PC-9 (cell line): ENCODE measurements around the gene PTPRT. TPM values are rescaled to one million over a fixed set of nuclear protein-coding genes. Genes with fewer than 3 reads are reported as not detected.
"Not testable (repeated sequence)": the region's sequence is repeated elsewhere in the genome, so short reads cannot be mapped to it uniquely, and the experiment has no call there.

Experiments
- BruUV-seq: library from RNA; stranded (reverse); fragments of 400-500 nt; replicated peaks from 2 replicates; lab custom pipeline; 2021; lab: Mats Ljungman, UMichigan
- CTCF ChIA-PET: fragments of 300-600 bp; sonication (Branson Sonifier 250); formaldehyde crosslinking; loops from one replicate; lab custom pipeline; 2022; ENCODE audit warnings: antibody characterized with exemption; lab: Charles Lee
- POLR2A ChIA-PET: fragments of 300-600 bp; sonication (Branson Sonifier 250); formaldehyde crosslinking; loops from one replicate; lab custom pipeline; 2022; ENCODE audit warnings: antibody characterized with exemption; ENCODE audit not compliant: unreplicated experiment; lab: Charles Lee
- DNase-seq, 2 experiments: peaks; one replicate each; pipeline versions ENCODE4 v3.0.0 to v3.0.0-alpha.2; 2015 to 2022; ENCODE audit warnings: mixed read lengths in 1 of 2
- H2AFZ ChIP-seq: fragments of 200-600 bp; sonication (generic); 2 replicates; pipeline ENCODE4 v1.8.1; 2017; ENCODE audit warnings: antibody characterized with exemption
- H3F3A ChIP-seq: fragments of 200-600 bp; sonication (generic); 2 replicates; pipeline ENCODE4 v1.8.1; 2017; ENCODE audit warnings: antibody characterized with exemption, mild to moderate bottlenecking, low read depth; ENCODE audit not compliant: insufficient read depth
- H3K27ac ChIP-seq: fragments of 200-600 bp; sonication (generic); 2 replicates; pipeline ENCODE4 v1.6.1; 2016; ENCODE audit warnings: mixed run types
- H3K27me3 ChIP-seq: fragments of 200-600 bp; sonication (generic); 2 replicates; pipeline ENCODE4 v1.6.1; 2016; ENCODE audit warnings: low read depth, mixed run types; ENCODE audit not compliant: insufficient read depth
- H3K36me3 ChIP-seq: fragments of 200-600 bp; sonication (generic); 2 replicates; pipeline ENCODE4 v1.6.1; 2016; ENCODE audit warnings: low read depth, mixed run types
- H3K4me1 ChIP-seq: fragments of 200-600 bp; sonication (generic); replicated peaks from 2 replicates; pipeline ENCODE4 v1.6.1; 2016; ENCODE audit warnings: mixed run types; ENCODE audit not compliant: insufficient read depth
- H3K4me2 ChIP-seq: fragments of 200-600 bp; sonication (generic); 2 replicates; pipeline ENCODE4 v1.6.1; 2017; ENCODE audit warnings: mixed run types
- H3K4me3 ChIP-seq: fragments of 200-600 bp; sonication (generic); 2 replicates; pipeline ENCODE4 v1.6.1; 2016; ENCODE audit warnings: mixed run types
- H3K79me2 ChIP-seq: fragments of 200-600 bp; sonication (generic); 2 replicates; pipeline ENCODE4 v1.6.1; 2017; ENCODE audit warnings: low read depth, mixed run types
- H3K9me2 ChIP-seq: fragments of 200-600 bp; sonication (generic); 2 replicates; pipeline ENCODE4 v1.8.1; 2017; ENCODE audit warnings: mild to moderate bottlenecking; ENCODE audit not compliant: insufficient read depth
- H3K9me3 ChIP-seq: fragments of 200-600 bp; sonication (generic); 2 replicates; pipeline ENCODE4 v1.8.1; 2016; ENCODE audit warnings: low read depth; ENCODE audit not compliant: insufficient read depth
- H4K20me1 ChIP-seq: fragments of 200-600 bp; sonication (generic); 2 replicates; pipeline ENCODE4 v1.8.1; 2017; ENCODE audit not compliant: insufficient read depth
- CTCF ChIP-seq: fragments of 200-600 bp; sonication (generic); conservative IDR thresholded peaks from 2 replicates; pipeline ENCODE4 v1.6.1; 2017; ENCODE audit warnings: mixed run types, antibody characterized with exemption, mild to moderate bottlenecking, moderate library complexity
- EZH2 ChIP-seq: fragments of 200-600 bp; sonication (generic); IDR thresholded peaks from 2 replicates; pipeline ENCODE4 v1.8.0; 2017; ENCODE audit warnings: antibody characterized with exemption, low read depth
- intact Hi-C: fragments of 100-400 bp; cut with micrococcal nuclease; formaldehyde crosslinking; loops from one replicate; pipeline ENCODE4 v1.10.0; 2022; ENCODE audit not compliant: unreplicated experiment
- total RNA-seq: library from RNA; stranded (reverse); gene quantifications from 2 replicates; pipeline ENCODE4 v1.2.3, GENCODE V29; 2021

Gene PTPRT
- total RNA-seq, 1 experiment from 2014 or later, result not detected

GRCh38 chr20:42902509-42902908, 287.2 kb downstream of the PTPRT start:
- H3K79me2 ChIP-seq, result no peaks in the 10 kb centered on the region
- POLR2A ChIA-PET, result no interaction called here
- H3K4me1 ChIP-seq, result no peaks in the 10 kb centered on the region
- TF ChIP-seq EZH2 (no peak), CTCF (no peak)
- H3K27ac ChIP-seq, result no peak overlapping the region
- no peak overlapping the region for H2AFZ ChIP-seq
- H3K4me2 ChIP-seq, result no peak overlapping the region
- H3K9me3 ChIP-seq, result no peaks in the 10 kb centered on the region
- H3F3A ChIP-seq, result no peaks in the 10 kb centered on the region
- no TSS peak for BruUV-seq
- DNase-seq, result no peak
- CTCF ChIA-PET, result no interaction called here
- H3K36me3 ChIP-seq, result no peaks in the 10 kb centered on the region
- H3K27me3 ChIP-seq, result peaks cover 20% of the 10 kb centered on the region
- no peak overlapping the region for H3K4me3 ChIP-seq
- intact Hi-C loops, result no loop called here
- no peaks in the 10 kb centered on the region for H4K20me1 ChIP-seq
- H3K9me2 ChIP-seq, result no peaks in the 10 kb centered on the region

- H3K36me3 ChIP-seq, result no peaks in the 10 kb centered on the region
- no TSS peak for BruUV-seq
- H3F3A ChIP-seq, result no peaks in the 10 kb centered on the region
- H3K9me3 ChIP-seq, result no peaks in the 10 kb centered on the region
- no peak overlapping the region for H3K27ac ChIP-seq
- no peaks in the 10 kb centered on the region for H4K20me1 ChIP-seq
- no peak for DNase-seq
- H3K4me3 ChIP-seq, result no peak overlapping the region
- TF ChIP-seq CTCF (no peak), EZH2 (no peak)
- H2AFZ ChIP-seq, result no peak overlapping the region
- ChIA-PET POLR2A (no interaction called here), CTCF (no interaction called here)
- no peak overlapping the region for H3K4me2 ChIP-seq
- no peaks in the 10 kb centered on the region for H3K9me2 ChIP-seq
- H3K4me1 ChIP-seq, result no peaks in the 10 kb centered on the region
- H3K79me2 ChIP-seq, result no peaks in the 10 kb centered on the region
- H3K27me3 ChIP-seq, result peaks cover 16% of the 10 kb centered on the region
- intact Hi-C loops, result no loop called here
These were observed 287.8 kb downstream of the PTPRT start for GRCh38 chr20:42901689-42902440.

GRCh38 chr20:42900764-42901163, 288.9 kb downstream of the PTPRT start:
- H3F3A ChIP-seq, H3K9me3 ChIP-seq, H3K4me3 ChIP-seq, H2AFZ ChIP-seq, H3K79me2 ChIP-seq, POLR2A ChIA-PET, BruUV-seq, CTCF ChIA-PET, H3K27me3 ChIP-seq, H3K36me3 ChIP-seq, DNase-seq, H3K4me1 ChIP-seq, H3K9me2 ChIP-seq, H3K27ac ChIP-seq, H3K4me2 ChIP-seq, H4K20me1 ChIP-seq, intact Hi-C loops: not testable (repeated sequence)

- CTCF ChIA-PET, result no interaction called here
These were observed 294.7 kb downstream of the PTPRT start for GRCh38 chr20:42895020-42895419.

More at GRCh38 chr20:42895020-42895419, 294.7 kb downstream of the PTPRT start:
- BruUV-seq, result no TSS peak
- Histone ChIP-seq H3K27ac (no peak overlapping the region), H3K4me2 (no peak overlapping the region), H3K36me3 (no peaks in the 10 kb centered on the region), H2AFZ (no peak overlapping the region), H3K9me2 (no peaks in the 10 kb centered on the region), H3K79me2 (no peaks in the 10 kb centered on the region), H3K9me3 (no peaks in the 10 kb centered on the region), H3K27me3 (0 out of 2 replicates have a peak, but pooled peaks cover 7% of the 10 kb centered on the region), H4K20me1 (no peaks in the 10 kb centered on the region), H3K4me3 (no peak overlapping the region), H3K4me1 (no peaks in the 10 kb centered on the region), H3F3A (no peaks in the 10 kb centered on the region)
- intact Hi-C loops, result no loop called here
- DNase-seq, result no peak
- TF ChIP-seq EZH2 (no peak), CTCF (no peak)
- POLR2A ChIA-PET, result no interaction called here
